ENCODE measurements around the gene PABPN1. TPM values are rescaled to one million over a fixed set of nuclear protein-coding genes. Genes with fewer than 3 reads are reported as not detected.
A peak's percentile ranks its signal among the peaks of the same experiment; 100 is the strongest.

The PABPN1 gene
- total and polyA plus RNA-seq, 2 of the 13 experiments (the other 11 are each of a cell fraction or from before 2014, with no cell fraction given) = 233 to 524 TPM

GRCh38 chr14:23306412-23307145, 14.7 kb upstream of the PABPN1 start, which contains the start of gene BCL2L2 (continued):
- TF ChIP-seq ARID5B (CRISPR knock-in tag; IDR thresholded peaks at IDR 0.05) (peak; percentile 86), HMG20B (CRISPR knock-in tag; conservative IDR thresholded peaks at IDR 0.05) (peak; percentile 87; the same call in 1 of the 2 replicates), SMARCE1 (IDR thresholded peaks at IDR 0.05; ENCODE audit: borderline replicate concordance) (no peak), EP300 (IDR thresholded peaks at IDR 0.05; ENCODE audit: low read depth in 2 of 2, low read length in 2 of 2) (peak; percentile 69 to 85), EP300 (CRISPR knock-in tag; IDR thresholded peaks at IDR 0.05; ENCODE audit: borderline replicate concordance) (peak; percentile 56), ZIK1 (CRISPR knock-in tag; IDR thresholded peaks at IDR 0.05; ENCODE audit: borderline replicate concordance, low read depth) (no peak; the same call in 1 of the 2 replicates), ZNF362 (CRISPR knock-in tag; IDR thresholded peaks at IDR 0.05; ENCODE audit: borderline replicate concordance) (0 out of 2 replicates have a peak, but pooled peaks have one; percentile 8), PAX8 (CRISPR knock-in tag; IDR thresholded peaks at IDR 0.05; ENCODE audit: borderline replicate concordance) (no peak), MYC (CRISPR knock-in tag; IDR thresholded peaks at IDR 0.05; ENCODE audit: borderline replicate concordance) (peak; percentile 53; the same call in 1 of the 2 replicates), HNRNPH1 (optimal IDR thresholded peaks at IDR 0.05; ENCODE audit: low read depth, low read length) (peak; percentile 89), GATAD1 (CRISPR knock-in tag; IDR thresholded peaks at IDR 0.05) (peak; percentile 96), ZNF180 (CRISPR knock-in tag; IDR thresholded peaks at IDR 0.05; ENCODE audit: borderline replicate concordance, low read depth) (no peak), ZNF101 (CRISPR knock-in tag; IDR thresholded peaks at IDR 0.05; ENCODE audit: borderline replicate concordance, low read depth) (peak; percentile 83; the same call in 1 of the 2 replicates), ZNF337 (CRISPR knock-in tag; IDR thresholded peaks at IDR 0.05; ENCODE audit: borderline replicate concordance, low read depth) (peak; percentile 89; the same call in 1 of the 2 replicates), ZNF556 (CRISPR knock-in tag; IDR thresholded peaks at IDR 0.05; ENCODE audit: borderline replicate concordance) (peak; percentile 98), ZSCAN9 (CRISPR knock-in tag; IDR thresholded peaks at IDR 0.05; ENCODE audit: borderline replicate concordance) (peak; percentile 76; the same call in 1 of the 2 replicates), DMAP1 (CRISPR knock-in tag; IDR thresholded peaks at IDR 0.05) (peak; percentile 91)
- TF ChIP-seq, protein P1, sequence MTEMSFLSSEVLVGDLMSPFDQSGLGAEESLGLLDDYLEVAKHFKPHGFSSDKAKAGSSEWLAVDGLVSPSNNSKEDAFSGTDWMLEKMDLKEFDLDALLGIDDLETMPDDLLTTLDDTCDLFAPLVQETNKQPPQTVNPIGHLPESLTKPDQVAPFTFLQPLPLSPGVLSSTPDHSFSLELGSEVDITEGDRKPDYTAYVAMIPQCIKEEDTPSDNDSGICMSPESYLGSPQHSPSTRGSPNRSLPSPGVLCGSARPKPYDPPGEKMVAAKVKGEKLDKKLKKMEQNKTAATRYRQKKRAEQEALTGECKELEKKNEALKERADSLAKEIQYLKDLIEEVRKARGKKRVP (CRISPR knock-in tag; IDR thresholded peaks at IDR 0.05) = no peak
- TF ChIP-seq, protein P2, sequence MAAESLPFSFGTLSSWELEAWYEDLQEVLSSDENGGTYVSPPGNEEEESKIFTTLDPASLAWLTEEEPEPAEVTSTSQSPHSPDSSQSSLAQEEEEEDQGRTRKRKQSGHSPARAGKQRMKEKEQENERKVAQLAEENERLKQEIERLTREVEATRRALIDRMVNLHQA (CRISPR knock-in tag; IDR thresholded peaks at IDR 0.05) = 0 out of 2 replicates have a peak, but pooled peaks have one; percentile 25
- TF ChIP-seq, protein P3, sequence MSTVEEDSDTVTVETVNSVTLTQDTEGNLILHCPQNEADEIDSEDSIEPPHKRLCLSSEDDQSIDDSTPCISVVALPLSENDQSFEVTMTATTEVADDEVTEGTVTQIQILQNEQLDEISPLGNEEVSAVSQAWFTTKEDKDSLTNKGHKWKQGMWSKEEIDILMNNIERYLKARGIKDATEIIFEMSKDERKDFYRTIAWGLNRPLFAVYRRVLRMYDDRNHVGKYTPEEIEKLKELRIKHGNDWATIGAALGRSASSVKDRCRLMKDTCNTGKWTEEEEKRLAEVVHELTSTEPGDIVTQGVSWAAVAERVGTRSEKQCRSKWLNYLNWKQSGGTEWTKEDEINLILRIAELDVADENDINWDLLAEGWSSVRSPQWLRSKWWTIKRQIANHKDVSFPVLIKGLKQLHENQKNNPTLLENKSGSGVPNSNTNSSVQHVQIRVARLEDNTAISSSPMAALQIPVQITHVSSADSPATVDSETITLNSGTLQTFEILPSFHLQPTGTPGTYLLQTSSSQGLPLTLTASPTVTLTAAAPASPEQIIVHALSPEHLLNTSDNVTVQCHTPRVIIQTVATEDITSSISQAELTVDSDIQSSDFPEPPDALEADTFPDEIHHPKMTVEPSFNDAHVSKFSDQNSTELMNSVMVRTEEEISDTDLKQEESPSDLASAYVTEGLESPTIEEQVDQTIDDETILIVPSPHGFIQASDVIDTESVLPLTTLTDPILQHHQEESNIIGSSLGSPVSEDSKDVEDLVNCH (CRISPR knock-in tag; IDR thresholded peaks at IDR 0.05) = 0 out of 2 replicates have a peak, but pooled peaks have one; percentile 28
